Esophagus muscularis mucosa (tissue), 4 donors: ENCODE measurements around the gene KRTAP5-8. TPM values are rescaled to one million over a fixed set of nuclear protein-coding genes. Genes with fewer than 3 reads are reported as not detected.

Source experiments
- DNase-seq: peaks from one replicate; pipeline ENCODE4 v3.0.0-alpha.2; 2017; ENCODE audit errors: extremely low spot score
- H3K27ac ChIP-seq, 4 donors: fragments of 200-600 bp; sonication (generic); replicated peaks in 1 of 4; 1 replicate in 3 of 4; 2 replicates in 1 of 4; pipeline ENCODE4 v1.5.1; 2016 to 2019; ENCODE audit warnings: mild to moderate bottlenecking in 1 of 4
- H3K27me3 ChIP-seq, 4 donors: fragments of 200-600 bp; sonication (generic); one replicate each; pipeline versions ENCODE4 v1.5.1 to v1.6.0; 2016 to 2019
- H3K36me3 ChIP-seq, 4 donors: fragments of 200-600 bp; sonication (generic); one replicate each; pipeline ENCODE4 v1.5.1; 2016 to 2019
- H3K4me1 ChIP-seq, 4 donors: fragments of 200-600 bp; sonication (generic); one replicate each; pipeline ENCODE4 v1.5.1; 2016 to 2019
- H3K4me3 ChIP-seq, 4 donors: fragments of 200-600 bp; sonication (generic); 1 replicate in 2 of 4; 2 replicates in 2 of 4; pipeline ENCODE4 v1.5.1; 2016 to 2019; ENCODE audit warnings: mild to moderate bottlenecking in 4 of 4, moderate library complexity in 1 of 4
- H3K9me3 ChIP-seq, 4 donors: fragments of 200-600 bp; sonication (generic); 1 replicate in 3 of 4; 2 replicates in 1 of 4; pipeline ENCODE4 v1.5.1; 2016 to 2019
- EP300 ChIP-seq: sonication (generic); formaldehyde crosslinking; IDR thresholded peaks from one replicate; pipeline ENCODE4 v1.6.1; 2017; ENCODE audit warnings: antibody characterized with exemption
- POLR2A ChIP-seq: fragments of 450-650 bp; IDR thresholded peaks from one replicate; pipeline ENCODE4 v1.6.1; 2017; ENCODE audit warnings: antibody characterized with exemption, moderate library complexity, mild to moderate bottlenecking, low read depth
- POLR2AphosphoS5 ChIP-seq, 2 donors: sonication (generic); formaldehyde crosslinking; IDR thresholded peaks; one replicate each; pipeline ENCODE4 v1.6.1; 2017; ENCODE audit warnings: antibody characterized with exemption in 2 of 2
- WGBS: methylation state at CpG from one replicate; pipeline ENCODE4 v1.1.5; 2018; 5-methylcytosine and 5-hydroxymethylcytosine counted together
- intact Hi-C: fragments of 100-400 bp; cut with DNase I; formaldehyde crosslinking; loops from one replicate; pipeline ENCODE4 v1.15.1; 2023
- total RNA-seq, 4 donors: library from RNA; depleted of rRNA; stranded (reverse); fragments of >200 nt; gene quantifications; one replicate each; pipeline versions ENCODE4 v1.1.0 to v1.2.1, GENCODE V29; 2016
- TF ChIP-seq, protein P1 (sequence below), 3 experiments: fragments of 200-600 bp in 2 of 3; fragments of 450-650 bp in 1 of 3; sonication (generic) in 2 of 3; IDR thresholded peaks; one replicate each; pipeline ENCODE4 v1.5.1; 2017 to 2019; ENCODE audit warnings: antibody characterized with exemption in 3 of 3, mild to moderate bottlenecking in 2 of 3, moderate library complexity in 1 of 3

KRTAP5-8 gene
- total RNA-seq, 4 donors from 2014 or later: not detected

DNA sequence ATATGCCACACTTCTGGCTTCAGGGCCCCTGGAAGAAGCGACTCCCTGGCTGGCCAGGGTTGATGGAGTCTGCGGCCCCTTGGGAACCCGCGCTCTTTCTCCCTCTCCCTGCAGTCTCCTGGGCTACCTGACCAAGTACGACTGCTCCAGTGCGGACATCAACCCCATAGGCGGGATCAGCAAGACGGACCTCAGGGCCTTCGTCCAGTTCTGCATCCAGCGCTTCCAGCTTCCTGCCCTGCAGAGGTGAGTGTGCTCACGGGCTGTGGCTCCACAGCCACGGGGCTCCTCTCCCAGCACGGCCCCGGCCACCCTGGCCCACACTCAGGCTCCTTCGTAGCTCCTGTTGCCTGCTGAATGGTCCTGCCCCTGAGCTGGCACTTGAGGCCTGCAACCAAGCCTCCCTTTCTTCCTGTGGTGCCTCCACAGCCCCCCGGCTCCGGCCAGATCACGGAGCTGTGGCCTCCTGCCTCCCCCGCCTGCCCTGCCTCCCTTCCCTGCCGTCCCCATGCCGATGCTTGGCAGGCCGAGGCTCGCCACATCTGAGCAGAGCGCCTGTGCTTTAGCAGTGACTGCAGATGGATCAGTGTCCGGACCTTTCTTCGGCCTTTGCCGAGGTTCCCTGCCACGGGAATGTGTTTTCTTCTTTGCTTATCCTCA, 47.0 kb upstream of the KRTAP5-8 start:
- TF ChIP-seq EP300: no peak
- TF ChIP-seq, protein P1, sequence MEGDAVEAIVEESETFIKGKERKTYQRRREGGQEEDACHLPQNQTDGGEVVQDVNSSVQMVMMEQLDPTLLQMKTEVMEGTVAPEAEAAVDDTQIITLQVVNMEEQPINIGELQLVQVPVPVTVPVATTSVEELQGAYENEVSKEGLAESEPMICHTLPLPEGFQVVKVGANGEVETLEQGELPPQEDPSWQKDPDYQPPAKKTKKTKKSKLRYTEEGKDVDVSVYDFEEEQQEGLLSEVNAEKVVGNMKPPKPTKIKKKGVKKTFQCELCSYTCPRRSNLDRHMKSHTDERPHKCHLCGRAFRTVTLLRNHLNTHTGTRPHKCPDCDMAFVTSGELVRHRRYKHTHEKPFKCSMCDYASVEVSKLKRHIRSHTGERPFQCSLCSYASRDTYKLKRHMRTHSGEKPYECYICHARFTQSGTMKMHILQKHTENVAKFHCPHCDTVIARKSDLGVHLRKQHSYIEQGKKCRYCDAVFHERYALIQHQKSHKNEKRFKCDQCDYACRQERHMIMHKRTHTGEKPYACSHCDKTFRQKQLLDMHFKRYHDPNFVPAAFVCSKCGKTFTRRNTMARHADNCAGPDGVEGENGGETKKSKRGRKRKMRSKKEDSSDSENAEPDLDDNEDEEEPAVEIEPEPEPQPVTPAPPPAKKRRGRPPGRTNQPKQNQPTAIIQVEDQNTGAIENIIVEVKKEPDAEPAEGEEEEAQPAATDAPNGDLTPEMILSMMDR (IDR thresholded peaks at IDR 0.05): no peak
- TF ChIP-seq POLR2A: no peak
- Histone ChIP-seq H3K27ac (no peak overlapping the region), H3K4me3 (no peak overlapping the region), H3K4me1 (no peaks in the 10 kb centered on the region), H3K36me3 (peaks cover 48 to 86% (median 63%) of the 10 kb centered on the region in 4 donors), H3K9me3 (no peaks in the 10 kb centered on the region), H3K27me3 (no peaks in the 10 kb centered on the region)
- 93% methylated on average over 23 of the region's 28 CpGs for WGBS
- DNase-seq: no peak
- intact Hi-C loops: no loop called here

- peaks cover 52 to 86% (median 63%) of the 10 kb centered on the region in 4 donors for H3K36me3 ChIP-seq
- TF ChIP-seq POLR2AphosphoS5 (IDR thresholded peaks at IDR 0.05) (no peak), EP300 (no peak)
- 94% methylated on average over 19 of the region's 19 CpGs for WGBS
Measured at GRCh38 chr11:71491531-71491930, 46.3 kb upstream of the KRTAP5-8 start.

GRCh38 chr11:71491940-71492339, 45.9 kb upstream of the KRTAP5-8 start:
- no peak for DNase-seq
- Histone ChIP-seq H3K27ac (no peak overlapping the region), H3K4me1 (no peaks in the 10 kb centered on the region), H3K36me3 (peaks cover 54 to 89% (median 67%) of the 10 kb centered on the region in 4 donors), H3K4me3 (no peak overlapping the region), H3K27me3 (no peaks in the 10 kb centered on the region), H3K9me3 (no peaks in the 10 kb centered on the region)
- TF ChIP-seq, protein P1 (IDR thresholded peaks at IDR 0.05): no peak
- TF ChIP-seq POLR2AphosphoS5 (IDR thresholded peaks at IDR 0.05) (no peak), EP300 (no peak), POLR2A (no peak)
- 93% methylated on average over 9 of the region's 9 CpGs for WGBS
- intact Hi-C loops: no loop called here

More at GRCh38 chr11:71491531-71491930, 46.3 kb upstream of the KRTAP5-8 start:
- no peaks in the 10 kb centered on the region for H3K4me1 ChIP-seq
- no peak overlapping the region for H3K27ac ChIP-seq
- no peaks in the 10 kb centered on the region for H3K27me3 ChIP-seq
- DNase-seq: no peak
- intact Hi-C loops: no loop called here
- H3K4me3 ChIP-seq: no peak overlapping the region
- no peaks in the 10 kb centered on the region for H3K9me3 ChIP-seq

DNA sequence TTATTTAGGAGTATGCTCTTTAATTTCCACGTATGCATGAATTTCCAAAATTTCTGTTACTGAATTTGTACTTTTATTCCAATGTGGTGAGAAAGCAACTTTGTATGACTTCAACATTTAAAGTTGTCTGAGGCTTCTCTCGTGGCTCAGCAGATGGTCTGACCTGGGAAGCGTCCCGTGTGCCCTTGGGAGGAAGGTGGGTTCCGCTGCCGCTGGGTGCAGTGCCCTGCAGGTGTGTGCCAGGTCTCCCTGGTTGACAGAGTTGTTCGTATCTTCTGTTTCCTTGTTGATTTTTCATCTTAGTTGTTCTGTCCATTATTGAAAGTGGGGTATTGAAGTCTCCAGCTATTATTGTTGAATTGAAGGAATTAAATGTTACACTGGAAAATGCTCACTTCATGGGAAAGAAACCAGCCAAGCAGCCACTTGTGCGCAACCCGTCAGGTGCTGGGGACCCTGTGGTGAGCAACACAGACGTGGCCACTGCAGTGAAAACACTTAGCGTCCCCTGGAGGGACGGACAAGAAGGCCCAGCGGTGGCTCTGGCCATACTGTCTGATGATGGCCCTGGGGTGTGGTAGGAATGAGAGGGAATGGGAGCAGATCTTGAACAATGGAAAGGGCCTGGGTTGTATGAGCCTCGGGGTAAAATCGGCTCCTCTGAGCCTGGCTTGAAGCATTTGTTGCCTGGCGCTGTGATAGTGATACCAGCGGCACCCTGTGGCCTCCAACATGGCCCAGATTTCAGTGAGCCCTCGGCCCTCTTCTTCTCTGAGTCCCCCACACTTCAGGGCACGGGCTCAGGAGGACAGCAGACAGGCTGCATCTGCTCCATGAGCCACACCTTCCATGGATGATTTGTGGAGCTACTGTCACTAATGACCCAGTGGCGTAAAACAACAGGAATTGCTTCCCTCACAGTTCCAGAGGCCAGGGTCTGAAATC, 42.3 kb upstream of the KRTAP5-8 start:
- intact Hi-C loops: no loop called here
- Histone ChIP-seq H3K36me3 (peaks cover 82 to 100% (median 86%) of the 10 kb centered on the region in 4 donors), H3K4me1 (no peaks in the 10 kb centered on the region), H3K27me3 (no peaks in the 10 kb centered on the region), H3K9me3 (no peaks in the 10 kb centered on the region), H3K4me3 (no peak overlapping the region), H3K27ac (no peak overlapping the region)
- WGBS: 95% methylated on average over 16 of the region's 20 CpGs
- no peak for DNase-seq
- no peak for TF ChIP-seq POLR2A
- TF ChIP-seq, protein P1 (IDR thresholded peaks at IDR 0.05): no peak
- no peak for TF ChIP-seq EP300
- no peak for TF ChIP-seq POLR2AphosphoS5 (IDR thresholded peaks at IDR 0.05)

DNA sequence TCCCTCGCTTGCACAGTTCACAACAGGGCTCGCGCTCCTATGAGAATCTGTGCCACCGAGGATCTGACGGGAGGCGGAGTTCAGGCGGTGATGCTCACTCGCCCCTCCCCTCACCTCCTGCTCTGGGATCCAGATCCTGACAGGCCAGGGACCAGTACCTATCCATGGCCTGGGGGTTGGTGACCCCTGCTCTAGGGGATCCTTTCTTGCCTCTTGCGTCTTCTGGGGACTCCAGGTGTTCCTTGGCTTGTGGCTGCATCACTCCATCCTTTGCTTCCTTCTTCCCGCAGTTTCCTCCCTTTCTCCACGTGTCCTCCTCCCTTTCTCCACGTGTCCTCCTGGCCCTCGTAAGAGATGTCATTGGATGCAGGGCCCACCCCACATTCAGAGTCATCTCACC, 41.4 kb upstream of the KRTAP5-8 start:
- H3K27me3 ChIP-seq: no peaks in the 10 kb centered on the region
- H3K4me3 ChIP-seq: no peak overlapping the region
- intact Hi-C loops: no loop called here
- no peaks in the 10 kb centered on the region for H3K9me3 ChIP-seq
- no peaks in the 10 kb centered on the region for H3K4me1 ChIP-seq
- H3K27ac ChIP-seq: no peak overlapping the region
- no peak for TF ChIP-seq POLR2A
- TF ChIP-seq, protein P1 (IDR thresholded peaks at IDR 0.05): no peak
- TF ChIP-seq POLR2AphosphoS5 (IDR thresholded peaks at IDR 0.05): no peak
- TF ChIP-seq EP300: no peak
- no peak for DNase-seq
- H3K36me3 ChIP-seq: peaks cover 81 to 100% (median 86%) of the 10 kb centered on the region in 4 donors
- 92% methylated on average over 12 of the region's 13 CpGs for WGBS
